Measurements from ENCODE around the gene VTI1A.

The VTI1A gene

GRCh38 chr10:112618814-112619213 is 171.8 kb downstream of the VTI1A start:
- H3K9me3 ChIP-seq (ENCODE audit: control insufficient read depth, low read length), result peaks cover 9% of the 10 kb centered on the region
- H3K36me3 ChIP-seq (ENCODE audit: control insufficient read depth, insufficient read depth, low read length, severe bottlenecking), result no peaks in the 10 kb centered on the region
- H3K4me1 ChIP-seq (ENCODE audit: control insufficient read depth, insufficient read depth, low read length), result peaks cover 17% of the 10 kb centered on the region
- H3K9ac ChIP-seq (ENCODE audit: low read length), result no peak overlapping the region
- H3K4me3 ChIP-seq (ENCODE audit: low read length), result no peak overlapping the region
- H3K27me3 ChIP-seq (replicated peaks; ENCODE audit: control insufficient read depth, insufficient read depth, low read length), result no peaks in the 10 kb centered on the region
- no peak for DNase-seq (ENCODE audit: low read depth)

GRCh38 chr10:112619556-112619955 is 172.5 kb downstream of the VTI1A start:
- H3K9me3 ChIP-seq (ENCODE audit: control insufficient read depth, low read length), result peaks cover 9% of the 10 kb centered on the region
- H3K27me3 ChIP-seq (replicated peaks; ENCODE audit: control insufficient read depth, insufficient read depth, low read length), result no peaks in the 10 kb centered on the region
- H3K4me1 ChIP-seq (ENCODE audit: control insufficient read depth, insufficient read depth, low read length), result peaks cover 24% of the 10 kb centered on the region
- H3K36me3 ChIP-seq (ENCODE audit: control insufficient read depth, insufficient read depth, low read length, severe bottlenecking), result no peaks in the 10 kb centered on the region
- H3K4me3 ChIP-seq (ENCODE audit: low read length), result no peak overlapping the region
- no peak overlapping the region for H3K9ac ChIP-seq (ENCODE audit: low read length)
- no peak for DNase-seq (ENCODE audit: low read depth)

GRCh38 chr10:112622786-112623185 is 175.8 kb downstream of the VTI1A start:
- Histone ChIP-seq H3K9me3 (ENCODE audit: control insufficient read depth, low read length) (no peaks in the 10 kb centered on the region), H3K27me3 (replicated peaks; ENCODE audit: control insufficient read depth, insufficient read depth, low read length) (no peaks in the 10 kb centered on the region), H3K4me3 (ENCODE audit: low read length) (no peak overlapping the region), H3K4me1 (ENCODE audit: control insufficient read depth, insufficient read depth, low read length) (peaks cover 25% of the 10 kb centered on the region), H3K9ac (ENCODE audit: low read length) (peak overlapping the region; percentile 17), H3K36me3 (ENCODE audit: control insufficient read depth, insufficient read depth, low read length, severe bottlenecking) (no peaks in the 10 kb centered on the region)
- DNase-seq (ENCODE audit: low read depth), result peak; percentile 63

- H3K27me3 ChIP-seq (replicated peaks; ENCODE audit: control insufficient read depth, insufficient read depth, low read length), result no peaks in the 10 kb centered on the region
- no peak for DNase-seq (ENCODE audit: low read depth)
- no peak overlapping the region for H3K4me3 ChIP-seq (ENCODE audit: low read length)
Observed at GRCh38 chr10:112624546-112625048, 177.6 kb downstream of the VTI1A start.

GRCh38 chr10:112628951-112629609 is 182.1 kb downstream of the VTI1A start:
- Histone ChIP-seq H3K9ac (ENCODE audit: low read length) (no peak overlapping the region), H3K9me3 (ENCODE audit: control insufficient read depth, low read length) (no peaks in the 10 kb centered on the region), H3K4me3 (ENCODE audit: low read length) (no peak overlapping the region), H3K36me3 (ENCODE audit: control insufficient read depth, insufficient read depth, low read length, severe bottlenecking) (no peaks in the 10 kb centered on the region), H3K4me1 (ENCODE audit: control insufficient read depth, insufficient read depth, low read length) (peaks cover 21% of the 10 kb centered on the region), H3K27me3 (replicated peaks; ENCODE audit: control insufficient read depth, insufficient read depth, low read length) (no peaks in the 10 kb centered on the region)
- no peak for DNase-seq (ENCODE audit: low read depth)

More at GRCh38 chr10:112624546-112625048, 177.6 kb downstream of the VTI1A start:
- no peaks in the 10 kb centered on the region for H3K36me3 ChIP-seq (ENCODE audit: control insufficient read depth, insufficient read depth, low read length, severe bottlenecking)
- peaks cover 25% of the 10 kb centered on the region for H3K4me1 ChIP-seq (ENCODE audit: control insufficient read depth, insufficient read depth, low read length)
- no peak overlapping the region for H3K9ac ChIP-seq (ENCODE audit: low read length)
- H3K9me3 ChIP-seq (ENCODE audit: control insufficient read depth, low read length), result no peaks in the 10 kb centered on the region

GRCh38 chr10:112631501-112632400 is 184.7 kb downstream of the VTI1A start:
- H3K27me3 ChIP-seq (replicated peaks; ENCODE audit: control insufficient read depth, insufficient read depth, low read length), result no peaks in the 10 kb centered on the region
- H3K36me3 ChIP-seq (ENCODE audit: control insufficient read depth, insufficient read depth, low read length, severe bottlenecking), result no peaks in the 10 kb centered on the region
- no peak overlapping the region for H3K4me3 ChIP-seq (ENCODE audit: low read length)
- peak; percentile 14 for DNase-seq (ENCODE audit: low read depth)
- no peaks in the 10 kb centered on the region for H3K9me3 ChIP-seq (ENCODE audit: control insufficient read depth, low read length)
- peaks cover 18% of the 10 kb centered on the region for H3K4me1 ChIP-seq (ENCODE audit: control insufficient read depth, insufficient read depth, low read length)
- no peak overlapping the region for H3K9ac ChIP-seq (ENCODE audit: low read length)

GRCh38 chr10:112634096-112634830 is 187.2 kb downstream of the VTI1A start:
- Histone ChIP-seq H3K4me3 (ENCODE audit: low read length) (no peak overlapping the region), H3K36me3 (ENCODE audit: control insufficient read depth, insufficient read depth, low read length, severe bottlenecking) (no peaks in the 10 kb centered on the region), H3K9me3 (ENCODE audit: control insufficient read depth, low read length) (no peaks in the 10 kb centered on the region), H3K9ac (ENCODE audit: low read length) (no peak overlapping the region), H3K4me1 (ENCODE audit: control insufficient read depth, insufficient read depth, low read length) (peaks cover 18% of the 10 kb centered on the region), H3K27me3 (replicated peaks; ENCODE audit: control insufficient read depth, insufficient read depth, low read length) (no peaks in the 10 kb centered on the region)
- DNase-seq (ENCODE audit: low read depth), result peak; percentile 57

GRCh38 chr10:112637901-112638300 is 190.9 kb downstream of the VTI1A start:
- Histone ChIP-seq H3K4me3 (ENCODE audit: low read length) (no peak overlapping the region), H3K36me3 (ENCODE audit: control insufficient read depth, insufficient read depth, low read length, severe bottlenecking) (no peaks in the 10 kb centered on the region), H3K4me1 (ENCODE audit: control insufficient read depth, insufficient read depth, low read length) (peaks cover 9% of the 10 kb centered on the region), H3K9me3 (ENCODE audit: control insufficient read depth, low read length) (no peaks in the 10 kb centered on the region), H3K9ac (ENCODE audit: low read length) (no peak overlapping the region), H3K27me3 (replicated peaks; ENCODE audit: control insufficient read depth, insufficient read depth, low read length) (no peaks in the 10 kb centered on the region)
- DNase-seq (ENCODE audit: low read depth), result no peak

- H3K4me1 ChIP-seq (ENCODE audit: control insufficient read depth, insufficient read depth, low read length), result peaks cover 3% of the 10 kb centered on the region
- no peak for DNase-seq (ENCODE audit: low read depth)
- no peaks in the 10 kb centered on the region for H3K27me3 ChIP-seq (replicated peaks; ENCODE audit: control insufficient read depth, insufficient read depth, low read length)
Observed at GRCh38 chr10:112639298-112639697, 192.3 kb downstream of the VTI1A start.

GRCh38 chr10:112640638-112641037 is 193.6 kb downstream of the VTI1A start:
- no peak overlapping the region for H3K4me3 ChIP-seq (ENCODE audit: low read length)
- no peaks in the 10 kb centered on the region for H3K27me3 ChIP-seq (replicated peaks; ENCODE audit: control insufficient read depth, insufficient read depth, low read length)
- no peaks in the 10 kb centered on the region for H3K9me3 ChIP-seq (ENCODE audit: control insufficient read depth, low read length)
- DNase-seq (ENCODE audit: low read depth), result no peak
- H3K9ac ChIP-seq (ENCODE audit: low read length), result no peak overlapping the region
- H3K4me1 ChIP-seq (ENCODE audit: control insufficient read depth, insufficient read depth, low read length), result no peaks in the 10 kb centered on the region
- H3K36me3 ChIP-seq (ENCODE audit: control insufficient read depth, insufficient read depth, low read length, severe bottlenecking), result no peaks in the 10 kb centered on the region

More at GRCh38 chr10:112639298-112639697, 192.3 kb downstream of the VTI1A start:
- Histone ChIP-seq H3K9ac (ENCODE audit: low read length) (no peak overlapping the region), H3K36me3 (ENCODE audit: control insufficient read depth, insufficient read depth, low read length, severe bottlenecking) (no peaks in the 10 kb centered on the region), H3K4me3 (ENCODE audit: low read length) (no peak overlapping the region), H3K9me3 (ENCODE audit: control insufficient read depth, low read length) (no peaks in the 10 kb centered on the region)

All from adipocyte (in vitro differentiated cells).